ENCODE results near the gene KCNC3. TPM values are rescaled to one million over a fixed set of nuclear protein-coding genes. Genes with fewer than 3 reads are reported as not detected.
A peak's percentile ranks its signal among the peaks of the same experiment; 100 is the strongest.

The KCNC3 gene
- total RNA-seq, 1 experiment from 2014 or later: 17.3 TPM

GRCh38 chr19:50328873-50329145, 368 bp downstream of the KCNC3 start:
- no peak overlapping the region for H3K27ac Mint-ChIP-seq
- Histone ChIP-seq H3K23me2 (ENCODE audit: insufficient read length, low read depth, low read length, poor library complexity, severe bottlenecking) (peaks cover 31% of the 10 kb centered on the region), H2BK5ac (ENCODE audit: insufficient read length, low read length) (no peak overlapping the region), H3K79me2 (ENCODE audit: insufficient read depth, low read length) (no peaks in the 10 kb centered on the region), H3K27me3 (ENCODE audit: insufficient read depth, low read length) (peaks cover 8% of the 10 kb centered on the region; the same call in 1 of the 2 replicates), H2AFZ (ENCODE audit: low read length) (no peak overlapping the region), H2BK120ac (ENCODE audit: low read depth, low read length, poor library complexity, severe bottlenecking) (no peak overlapping the region), H3K27ac (ENCODE audit: insufficient read length, low read depth, low read length) (no peak overlapping the region), H3K23ac (ENCODE audit: insufficient read length, low read depth, low read length) (no peak overlapping the region), H2BK15ac (ENCODE audit: low read depth, low read length) (no peak overlapping the region), H3T11ph (ENCODE audit: low read length) (no peak overlapping the region), H3K56ac (ENCODE audit: insufficient read length, low read depth, low read length) (no peak overlapping the region), H3K14ac (ENCODE audit: insufficient read depth, low read length) (no peak overlapping the region), H2BK12ac (ENCODE audit: insufficient read length, low read depth, low read length) (no peak overlapping the region), H4K5ac (ENCODE audit: insufficient read length, low read depth, low read length) (no peak overlapping the region), H3K4ac (ENCODE audit: low read depth, low read length) (no peak overlapping the region), H4K20me1 (ENCODE audit: control insufficient read depth, insufficient read depth, insufficient read length) (no peaks in the 10 kb centered on the region), H3K4me1 (ENCODE audit: insufficient read depth, low read length) (peaks cover 6% of the 10 kb centered on the region; the same call in 1 of the 2 replicates), H2BK20ac (ENCODE audit: low read depth, low read length, poor library complexity, severe bottlenecking) (no peak overlapping the region), H2AK5ac (ENCODE audit: insufficient read length, low read length) (no peak overlapping the region), H3K9me3 (ENCODE audit: control insufficient read depth, low read depth, low read length) (no peaks in the 10 kb centered on the region), H3K9ac (ENCODE audit: extremely low read depth, insufficient read length, low read length) (no peak overlapping the region), H3K79me1 (ENCODE audit: insufficient read depth, low read depth, low read length, poor library complexity, severe bottlenecking) (no peaks in the 10 kb centered on the region), H3K4me2 (ENCODE audit: insufficient read depth, insufficient read length, low read length) (no peak overlapping the region), H4K91ac (ENCODE audit: insufficient read length, low read depth, low read length) (no peak overlapping the region), H3K18ac (ENCODE audit: insufficient read length, low read depth, low read length) (no peak overlapping the region), H4K8ac (replicated peaks; ENCODE audit: insufficient read length, low read depth, low read length) (no peak overlapping the region)
- H3K36me3 Mint-ChIP-seq (ENCODE audit: insufficient read depth in 1 of 3, low read depth in 3 of 3): peaks cover under 1 to 6% (median 2%) of the 10 kb centered on the region in 3 experiments
- H3K4me3 Mint-ChIP-seq: peak overlapping the region in 1 of 2 experiments; percentile 92; a peak in 2 of 5 replicates
- peaks cover 3 to 5% of the 10 kb centered on the region in 2 experiments; a peak in 3 of 5 replicates for H3K9me3 Mint-ChIP-seq
- no CpG with 5 or more reads among the region's 40 CpGs for WGBS (ENCODE audit: extremely low coverage, insufficient read length, low lambda C conversion rate)
- peaks cover 50 to 51% of the 10 kb centered on the region in 2 experiments for H3K4me1 Mint-ChIP-seq
- H3K27me3 Mint-ChIP-seq (ENCODE audit: low read depth): peaks cover 28% of the 10 kb centered on the region
- no peak for TF ChIP-seq CTCF (conservative IDR thresholded peaks at IDR 0.05)
- no peak for DNase-seq
